ENCODE data around the gene CHKB. TPM values are rescaled to one million over a fixed set of nuclear protein-coding genes. Genes with fewer than 3 reads are reported as not detected.

The CHKB gene
- total RNA-seq, 1 donor from 2014 or later, result 147 TPM

DNA sequence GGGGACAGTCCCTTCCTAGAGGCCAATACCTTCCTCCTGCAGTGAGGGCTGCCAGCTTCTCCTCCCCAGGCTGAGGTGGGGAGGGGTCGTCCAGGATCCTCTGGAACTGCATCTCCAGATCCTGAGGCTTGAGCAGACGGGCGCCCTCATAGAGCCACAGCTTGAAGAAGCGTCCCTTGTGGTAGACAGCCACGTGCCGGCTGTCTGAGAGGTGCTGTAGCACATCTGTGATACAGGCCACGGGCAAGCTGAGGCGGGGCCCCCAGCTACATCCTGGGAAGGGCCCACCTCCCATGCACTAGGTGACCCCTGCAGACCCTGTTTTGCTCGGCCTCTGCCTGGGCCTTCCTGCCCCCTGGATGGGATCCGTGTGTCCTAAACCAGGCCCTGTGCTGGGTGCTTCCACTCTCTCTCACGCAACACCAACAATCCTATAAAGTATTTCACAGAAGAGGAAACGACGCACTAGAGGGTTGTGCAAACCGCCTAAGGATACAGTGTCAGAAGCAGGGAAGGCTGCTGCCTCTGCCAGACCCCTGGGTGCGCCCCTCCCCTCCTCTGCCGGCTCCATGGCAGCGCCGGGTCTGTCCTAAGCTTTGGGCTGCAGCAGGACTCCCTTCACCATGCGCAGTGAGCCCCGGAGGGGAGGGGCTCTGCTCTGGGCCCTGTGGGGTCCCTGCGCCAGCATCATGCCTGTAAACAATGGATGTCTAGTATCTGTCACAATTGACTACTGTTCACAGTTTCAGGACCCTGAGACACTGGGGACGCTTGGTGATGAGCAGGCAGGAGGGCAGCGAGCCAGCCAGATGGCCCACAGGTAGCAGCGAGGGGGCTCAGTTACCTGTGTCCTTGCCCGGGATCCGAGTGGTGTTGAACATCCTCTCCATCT lies 8.9 kb downstream of the CHKB start:
- no peak overlapping the region for H3K27ac Mint-ChIP-seq (ENCODE audit: unreplicated experiment)
- TF ChIP-seq, protein P1, sequence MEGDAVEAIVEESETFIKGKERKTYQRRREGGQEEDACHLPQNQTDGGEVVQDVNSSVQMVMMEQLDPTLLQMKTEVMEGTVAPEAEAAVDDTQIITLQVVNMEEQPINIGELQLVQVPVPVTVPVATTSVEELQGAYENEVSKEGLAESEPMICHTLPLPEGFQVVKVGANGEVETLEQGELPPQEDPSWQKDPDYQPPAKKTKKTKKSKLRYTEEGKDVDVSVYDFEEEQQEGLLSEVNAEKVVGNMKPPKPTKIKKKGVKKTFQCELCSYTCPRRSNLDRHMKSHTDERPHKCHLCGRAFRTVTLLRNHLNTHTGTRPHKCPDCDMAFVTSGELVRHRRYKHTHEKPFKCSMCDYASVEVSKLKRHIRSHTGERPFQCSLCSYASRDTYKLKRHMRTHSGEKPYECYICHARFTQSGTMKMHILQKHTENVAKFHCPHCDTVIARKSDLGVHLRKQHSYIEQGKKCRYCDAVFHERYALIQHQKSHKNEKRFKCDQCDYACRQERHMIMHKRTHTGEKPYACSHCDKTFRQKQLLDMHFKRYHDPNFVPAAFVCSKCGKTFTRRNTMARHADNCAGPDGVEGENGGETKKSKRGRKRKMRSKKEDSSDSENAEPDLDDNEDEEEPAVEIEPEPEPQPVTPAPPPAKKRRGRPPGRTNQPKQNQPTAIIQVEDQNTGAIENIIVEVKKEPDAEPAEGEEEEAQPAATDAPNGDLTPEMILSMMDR (IDR thresholded peaks at IDR 0.05; ENCODE audit: partially characterized antibody, unreplicated experiment), result no peak
- no peak for DNase-seq
- H3K9me3 Mint-ChIP-seq (ENCODE audit: unreplicated experiment), result peaks cover 10% of the 10 kb centered on the region
- H3K27me3 Mint-ChIP-seq (ENCODE audit: unreplicated experiment), result peaks cover 2% of the 10 kb centered on the region
- H3K4me3 Mint-ChIP-seq (ENCODE audit: unreplicated experiment), result no peak overlapping the region
- H3K36me3 Mint-ChIP-seq (ENCODE audit: unreplicated experiment), result no peaks in the 10 kb centered on the region
- peaks cover 1% of the 10 kb centered on the region for H3K4me1 Mint-ChIP-seq (ENCODE audit: low read depth, unreplicated experiment)

DNA sequence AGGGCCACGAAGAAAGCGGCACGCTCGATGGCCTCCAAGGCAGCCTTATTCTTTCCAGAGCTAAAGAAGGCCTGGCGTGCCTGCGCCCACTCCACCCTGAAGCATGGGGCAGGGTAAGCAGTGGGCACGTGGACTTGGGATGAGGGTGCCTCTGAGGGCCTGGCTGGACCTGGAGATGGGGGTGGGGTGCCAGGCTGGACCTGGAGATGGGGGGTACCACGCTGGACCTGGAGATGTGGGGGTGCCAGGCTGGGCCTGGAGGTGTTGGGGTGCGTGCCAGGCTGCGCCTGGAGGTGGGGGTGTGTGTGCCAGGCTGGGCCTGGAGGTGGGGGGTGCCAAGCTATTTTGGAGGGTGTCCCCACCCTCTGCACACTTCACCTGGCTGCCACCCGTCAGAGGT lies 9.7 kb downstream of the CHKB start:
- no peak for DNase-seq
- no peak overlapping the region for H3K4me3 Mint-ChIP-seq (ENCODE audit: unreplicated experiment)
- H3K27ac Mint-ChIP-seq (ENCODE audit: unreplicated experiment), result no peak overlapping the region
- no peaks in the 10 kb centered on the region for H3K36me3 Mint-ChIP-seq (ENCODE audit: unreplicated experiment)
- H3K4me1 Mint-ChIP-seq (ENCODE audit: low read depth, unreplicated experiment), result no peaks in the 10 kb centered on the region
- peaks cover 2% of the 10 kb centered on the region for H3K27me3 Mint-ChIP-seq (ENCODE audit: unreplicated experiment)
- H3K9me3 Mint-ChIP-seq (ENCODE audit: unreplicated experiment), result peaks cover 10% of the 10 kb centered on the region
- TF ChIP-seq, protein P1 (IDR thresholded peaks at IDR 0.05; ENCODE audit: partially characterized antibody, unreplicated experiment), result no peak

DNA sequence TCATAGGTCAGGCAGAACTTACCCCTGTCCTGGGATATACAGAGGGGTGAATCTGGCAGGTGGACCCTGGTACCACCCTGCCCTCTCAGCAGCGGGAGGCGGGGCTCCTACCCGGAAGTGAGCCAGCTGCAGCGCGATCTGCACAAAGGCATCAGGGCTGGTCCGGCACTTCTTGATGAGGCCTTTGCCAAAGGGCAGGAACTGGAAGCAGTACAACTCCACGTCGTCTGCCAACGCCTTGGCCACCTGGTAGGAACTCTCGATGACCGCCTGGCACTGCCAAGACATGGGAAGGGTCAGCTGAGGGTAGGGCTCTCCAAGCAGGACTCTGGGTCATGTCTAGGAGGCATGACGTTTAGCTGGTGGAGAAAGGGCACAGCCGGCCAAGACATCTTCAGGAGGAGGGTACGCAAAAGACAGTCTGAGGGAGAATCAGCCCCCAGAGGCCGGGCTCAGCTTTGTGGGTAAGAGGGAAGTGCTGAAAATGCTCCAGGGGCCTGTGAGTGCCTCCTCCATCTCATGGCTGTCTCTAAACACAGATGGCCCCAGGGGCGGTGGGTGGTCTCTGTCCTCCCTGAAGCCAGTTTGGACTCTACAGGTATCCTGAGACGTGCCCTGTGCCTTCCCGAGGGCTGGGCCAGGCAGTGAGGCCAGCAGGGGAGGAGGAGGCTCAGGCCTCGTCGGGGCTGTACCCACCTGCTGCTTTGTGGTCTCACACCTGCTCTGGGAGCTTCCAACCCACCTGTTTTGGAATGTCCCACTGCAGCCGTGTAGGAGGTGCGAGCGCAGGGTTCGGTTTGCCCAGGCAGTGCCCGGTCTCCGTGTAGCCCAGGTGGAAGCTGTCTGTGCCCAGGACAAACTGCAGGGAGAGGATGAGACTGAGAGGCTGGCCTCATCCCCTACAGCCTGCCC lies 11.1 kb downstream of the CHKB start:
- Mint-ChIP-seq H3K9me3 (ENCODE audit: unreplicated experiment) (peaks cover 11% of the 10 kb centered on the region), H3K36me3 (ENCODE audit: unreplicated experiment) (no peaks in the 10 kb centered on the region), H3K27ac (ENCODE audit: unreplicated experiment) (no peak overlapping the region), H3K4me1 (ENCODE audit: low read depth, unreplicated experiment) (no peaks in the 10 kb centered on the region), H3K27me3 (ENCODE audit: unreplicated experiment) (peaks cover 2% of the 10 kb centered on the region), H3K4me3 (ENCODE audit: unreplicated experiment) (no peak overlapping the region)
- DNase-seq, result no peak
- TF ChIP-seq, protein P1 (IDR thresholded peaks at IDR 0.05; ENCODE audit: partially characterized antibody, unreplicated experiment), result no peak

DNA sequence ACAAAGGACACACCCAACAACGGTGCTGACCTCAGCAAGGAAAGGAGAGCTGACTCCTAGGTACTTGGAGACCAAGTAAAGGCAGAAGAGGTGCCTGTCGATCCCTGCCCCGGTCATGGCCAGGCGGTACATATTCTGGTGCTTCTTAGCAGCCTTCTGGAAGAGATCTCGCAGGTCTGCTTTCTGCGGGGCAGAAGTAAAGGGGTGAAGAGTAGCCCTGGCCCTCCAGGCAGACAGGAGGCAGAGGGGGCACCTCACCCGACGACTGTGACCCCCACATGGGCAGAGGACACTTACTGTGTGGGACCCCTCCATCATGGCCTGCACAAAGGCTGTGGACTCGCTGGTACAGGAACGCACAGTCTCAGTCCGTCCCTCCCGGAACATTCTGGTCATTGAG lies 11.8 kb downstream of the CHKB start:
- DNase-seq, result no peak
- Mint-ChIP-seq H3K27ac (ENCODE audit: unreplicated experiment) (no peak overlapping the region), H3K4me3 (ENCODE audit: unreplicated experiment) (no peak overlapping the region), H3K36me3 (ENCODE audit: unreplicated experiment) (no peaks in the 10 kb centered on the region), H3K27me3 (ENCODE audit: unreplicated experiment) (peaks cover 2% of the 10 kb centered on the region), H3K9me3 (ENCODE audit: unreplicated experiment) (peaks cover 7% of the 10 kb centered on the region), H3K4me1 (ENCODE audit: low read depth, unreplicated experiment) (no peaks in the 10 kb centered on the region)
- TF ChIP-seq, protein P1 (IDR thresholded peaks at IDR 0.05; ENCODE audit: partially characterized antibody, unreplicated experiment), result no peak

Data from glutamatergic neuron (in vitro differentiated cells).